K562 (cell line): Measurements from ENCODE around the gene EPB41L4B. TPM values are rescaled to one million over a fixed set of nuclear protein-coding genes. Genes with fewer than 3 reads are reported as not detected.

ENCODE experiments used
- ATAC-seq: fragments of 200-7000 bp; cut with Tn5 transposase; 3 replicates; pipeline ENCODE4 v1.9.1; 2020; ENCODE audit warnings: moderate library complexity
- BruUV-seq: library from RNA; stranded (reverse); fragments of 400-500 nt; replicated peaks from 2 replicates; lab custom pipeline; 2021; lab: Mats Ljungman, UMichigan
- CTCF ChIA-PET: fragments of 300-600 bp; formaldehyde crosslinking; extraction: SDS; loops from one replicate; lab custom pipeline; 2021; ENCODE audit warnings: low intra/inter-chr PET ratio; lab: Yijun Ruan, JAX
- POLR2A ChIA-PET: fragments of 300-600, 350-650 bp; sonication (Branson Sonifier 250); formaldehyde crosslinking; extraction: SDS; loops from one replicate; lab custom pipeline; 2021; ENCODE audit warnings: antibody characterized with exemption, inconsistent platforms; lab: Yijun Ruan, JAX
- DNase-seq, 4 experiments: peaks; one replicate each; pipeline versions ENCODE4 v3.0.0 to v3.0.0-alpha.2; 2011 to 2018; ENCODE audit warnings: low spot score in 3 of 4, mixed read lengths in 3 of 4; ENCODE audit errors: extremely low read depth in 1 of 4
- FAIRE-seq: peaks from 2 replicates; lab custom pipeline; 2011; peaks lifted over from hg19 to GRCh38; lab: Jason Lieb, UNC
- H2AFZ ChIP-seq: 2 replicates; pipeline ENCODE4 v1.6.0; 2011; ENCODE audit warnings: low read depth, low read length, control low read depth, inconsistent platforms
- H3K27ac ChIP-seq: fragments of 200-600 bp; 3 replicates; pipeline ENCODE4 v1.8.0; 2011; ENCODE audit warnings: low read depth, mild to moderate bottlenecking, control low read depth, inconsistent platforms, low read length, moderate library complexity, mixed read lengths; ENCODE audit errors: extremely low read depth
- H3K27me3 ChIP-seq, 2 experiments: fragments of 300-600 bp in 1 of 2; 2 replicates in 1 of 2; 3 replicates in 1 of 2; pipeline versions ENCODE4 v1.6.0 to v1.8.0; 2011; ENCODE audit warnings: inconsistent platforms in 2 of 2, low read length in 2 of 2, mild to moderate bottlenecking in 1 of 2, mixed read lengths in 1 of 2, moderate library complexity in 1 of 2; ENCODE audit not compliant: control insufficient read depth in 2 of 2, insufficient read depth in 2 of 2
- H3K36me3 ChIP-seq: fragments of 300-600 bp; 3 replicates; pipeline ENCODE4 v1.8.0; 2011; ENCODE audit warnings: mild to moderate bottlenecking, low read length, inconsistent platforms; ENCODE audit not compliant: control insufficient read depth, insufficient read depth
- H3K4me1 ChIP-seq, 2 experiments: fragments of 200-600 bp in 1 of 2; replicated peaks in 1 of 2; 2 replicates in 1 of 2; 3 replicates in 1 of 2; pipeline versions ENCODE4 v1.5.1 to v1.8.0; 2011; ENCODE audit warnings: inconsistent platforms in 2 of 2, low read length in 2 of 2, mild to moderate bottlenecking in 1 of 2, mixed read lengths in 1 of 2, moderate library complexity in 1 of 2; ENCODE audit not compliant: control insufficient read depth in 2 of 2, insufficient read depth in 2 of 2
- H3K4me2 ChIP-seq: 2 replicates; pipeline ENCODE4 v1.6.1; 2011; ENCODE audit warnings: low read length, control low read depth, inconsistent platforms, mixed read lengths; ENCODE audit not compliant: insufficient read depth
- H3K4me3 ChIP-seq: fragments of 200-600 bp; sonication (generic), shearing (Covaris generic); 2 replicates; pipeline ENCODE4 v1.5.1; 2016; ENCODE audit warnings: control low read depth, inconsistent platforms
- H3K79me2 ChIP-seq: fragments of 200-600 bp; 3 replicates; pipeline ENCODE4 v1.8.0; 2011; ENCODE audit warnings: low read length, inconsistent platforms; ENCODE audit not compliant: control insufficient read depth, insufficient read depth
- H3K9ac ChIP-seq, 2 experiments: 2 replicates each; pipeline versions ENCODE4 v1.6.0 to v1.6.1; 2011; ENCODE audit warnings: low read depth in 2 of 2, low read length in 2 of 2, control low read depth in 1 of 2, inconsistent platforms in 1 of 2, mild to moderate bottlenecking in 1 of 2, mixed read lengths in 1 of 2; ENCODE audit not compliant: insufficient read depth in 1 of 2
- H3K9me1 ChIP-seq: one replicate; pipeline ENCODE4 v1.6.0; 2011; ENCODE audit warnings: inconsistent platforms, mild to moderate bottlenecking, low read length, moderate library complexity; ENCODE audit not compliant: control insufficient read depth, insufficient read depth
- H3K9me3 ChIP-seq: replicated peaks from 2 replicates; pipeline ENCODE4 v1.5.1; 2011; ENCODE audit warnings: low read depth, low read length, inconsistent platforms; ENCODE audit not compliant: control insufficient read depth, insufficient read depth
- H4K20me1 ChIP-seq: replicated peaks from 2 replicates; pipeline ENCODE4 v1.6.1; 2011; ENCODE audit warnings: low read length, inconsistent platforms, mixed read lengths; ENCODE audit not compliant: control insufficient read depth, insufficient read depth
- CEBPZ ChIP-seq: fragments of 150-350 bp; IDR thresholded peaks from 2 replicates; pipeline ENCODE4 v1.6.1; 2014; ENCODE audit warnings: low read depth, mild to moderate bottlenecking, low read length, borderline replicate concordance
- MBD1 ChIP-seq: fragments of 250-450 bp; sonication (Bioruptor Pico); IDR thresholded peaks from 2 replicates; pipeline ENCODE4 v1.8.0; 2022; ENCODE audit warnings: inconsistent platforms
- SRSF1 ChIP-seq: fragments of 200-400 bp; formaldehyde crosslinking; IDR thresholded peaks from 2 replicates; pipeline ENCODE4 v1.6.1; 2017; ENCODE audit warnings: mild to moderate bottlenecking, low read depth, low read length, moderate library complexity
- TEAD4 ChIP-seq, 2 experiments: sonication (generic) in 1 of 2; formaldehyde crosslinking in 1 of 2; IDR thresholded peaks; 2 replicates each; pipeline versions ENCODE4 v1.6.1 to v1.8.0; 2012 to 2022; ENCODE audit warnings: borderline replicate concordance in 1 of 2, inconsistent platforms in 1 of 2, low read length in 1 of 2, mild to moderate bottlenecking in 1 of 2, missing genetic modification reagents in 1 of 2
- ZBTB8A ChIP-seq: fragments of 450-650 bp; IDR thresholded peaks from 2 replicates; pipeline ENCODE4 v1.6.1; 2018; ENCODE audit warnings: mild to moderate bottlenecking, moderate library complexity; ENCODE audit not compliant: partially characterized antibody
- ZNF175 ChIP-seq: fragments of 200-800 bp; sonication (Bioruptor generic); IDR thresholded peaks from 2 replicates; pipeline ENCODE4 v1.6.1; 2016; ENCODE audit warnings: low read depth, mild to moderate bottlenecking, missing genetic modification characterization, missing compliant biosample characterization
- WGBS: fragments of 100-300 bp; shearing (Covaris generic); methylation state at CpG from one replicate; pipeline ENCODE4 v1.1.6; 2016; ENCODE audit warnings: low coverage, mixed read lengths; ENCODE audit not compliant: insufficient coverage; ENCODE audit errors: missing lambda C conversion rate; 5-methylcytosine and 5-hydroxymethylcytosine counted together
- in situ Hi-C: fragments of 300-500 bp; cut with MboI; formaldehyde crosslinking; loops from 4 replicates; pipeline ENCODE4 v1.15.0; 2018; ENCODE audit warnings: inconsistent platforms, mixed read lengths
- intact Hi-C: fragments of 100-400 bp; cut with micrococcal nuclease; formaldehyde crosslinking; loops from 2 replicates; pipeline ENCODE4 v1.14.2; 2022
- polyA plus RNA-seq, 8 experiments: library from polyadenylated mRNA; depleted of rRNA in 4 of 8; stranded (reverse) in 5 of 8; unstranded in 3 of 8; fragments of >200 nt; fragmentation: Nextera tagmentation in 2 of 8; fragmentation: Illumina TruSeq in 1 of 8; extraction: Ambion mirVana in 2 of 8; extraction: Trizol in 1 of 8; gene quantifications; 2 replicates each; pipeline versions ENCODE4 v1.2.1 to v1.2.3, GENCODE V29; 2011 to 2014; ENCODE audit warnings: inconsistent platforms in 1 of 8, missing spikeins in 1 of 8
- total RNA-seq, 7 experiments: library from RNA; depleted of rRNA in 6 of 7; stranded (reverse); fragments of >200 nt in 6 of 7; fragmentation: Illumina TruSeq in 2 of 7; extraction: Trizol in 2 of 7; gene quantifications; 2 replicates each; pipeline versions ENCODE4 v1.2.1 to v1.2.3, GENCODE V29; 2011 to 2021; ENCODE audit warnings: low replicate concordance in 1 of 7

EPB41L4B gene
- total and polyA plus RNA-seq, 9 of the 15 experiments (the other 6 are each of a cell fraction or from before 2014, with no cell fraction given) = 0.09 to 0.38 (median 0.21) TPM

- ATAC-seq (no peak), DNase-seq (no peak), FAIRE-seq (no peak)
- Histone ChIP-seq H3K9me1 (no peaks in the 10 kb centered on the region), H3K9ac (no peak overlapping the region), H4K20me1 (no peaks in the 10 kb centered on the region), H3K4me3 (no peak overlapping the region), H2AFZ (no peak overlapping the region), H3K27ac (no peak overlapping the region), H3K4me1 (no peaks in the 10 kb centered on the region), H3K9me3 (no peaks in the 10 kb centered on the region), H3K36me3 (no peaks in the 10 kb centered on the region), H3K4me2 (no peak overlapping the region), H3K27me3 (peaks cover 0 to 9% of the 10 kb centered on the region in 2 experiments; a peak in 2 of 5 replicates), H3K79me2 (no peaks in the 10 kb centered on the region)
- ChIA-PET POLR2A (interaction anchor here (0.6 kb wide), 1 partner anchor 12 kb away, joined by 3 read pairs; no protein-coding TSS in a partner anchor), CTCF (no interaction called here)
- 0% methylated on average over 2 of the region's 2 CpGs for WGBS
- BruUV-seq = no TSS peak
- intact Hi-C loops (no loop called here), in situ Hi-C loops (no loop called here)
- TF ChIP-seq ZNF175 (CRISPR knock-in tag) (no peak), CEBPZ (no peak), ZBTB8A (no peak), MBD1 (CRISPR knock-in tag) (no peak), SRSF1 (no peak), TEAD4 (IDR thresholded peaks at IDR 0.05; ENCODE audit: low read length) (no peak), TEAD4 (CRISPR knock-in tag; IDR thresholded peaks at IDR 0.05; ENCODE audit: borderline replicate concordance) (no peak)
Measured at GRCh38 chr9:109242014-109242413, 78.8 kb downstream of the EPB41L4B start.
